DMS53 treated with DMSO at 0.1 percent for 48 hours (cell line): ENCODE data around the gene UTRN.

Source experiments
- DNase-seq: peaks from one replicate; lab custom pipeline; 2025; ENCODE audit not compliant: unreplicated experiment; lab: John Stamatoyannopoulos, UW

Gene UTRN

DNA sequence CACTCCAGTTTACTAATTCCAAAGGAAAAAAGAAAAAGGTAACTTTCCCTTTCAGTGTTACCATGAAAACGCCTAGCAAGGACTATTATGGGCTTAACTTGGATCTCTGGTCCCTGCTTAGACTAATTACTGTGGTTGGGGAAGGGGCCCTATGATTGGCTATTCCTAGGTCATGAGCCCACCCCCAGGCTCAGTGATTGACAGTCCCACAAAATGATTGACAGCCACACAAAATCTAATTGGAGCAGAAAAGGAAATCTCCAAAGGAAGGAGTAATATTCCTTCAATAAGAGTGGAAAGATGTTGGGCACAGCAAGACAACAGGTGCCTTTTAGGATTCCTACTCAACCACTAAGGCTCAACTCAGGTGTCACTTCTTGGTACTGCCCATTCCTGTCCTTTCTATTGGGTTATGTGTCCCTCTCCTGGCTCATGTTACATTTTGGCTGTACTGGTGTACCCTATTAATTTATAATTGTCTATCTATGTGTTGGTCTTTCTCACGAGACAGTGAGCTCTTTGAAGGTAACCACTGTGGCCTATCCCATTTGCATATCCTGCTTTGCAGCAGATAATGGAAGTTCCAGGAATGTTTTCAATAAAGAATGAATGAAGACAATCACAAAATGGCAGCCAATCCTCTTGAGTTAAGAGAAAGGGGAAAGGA is 5.5 kb upstream of the UTRN start:
- no peak for DNase-seq

DNA sequence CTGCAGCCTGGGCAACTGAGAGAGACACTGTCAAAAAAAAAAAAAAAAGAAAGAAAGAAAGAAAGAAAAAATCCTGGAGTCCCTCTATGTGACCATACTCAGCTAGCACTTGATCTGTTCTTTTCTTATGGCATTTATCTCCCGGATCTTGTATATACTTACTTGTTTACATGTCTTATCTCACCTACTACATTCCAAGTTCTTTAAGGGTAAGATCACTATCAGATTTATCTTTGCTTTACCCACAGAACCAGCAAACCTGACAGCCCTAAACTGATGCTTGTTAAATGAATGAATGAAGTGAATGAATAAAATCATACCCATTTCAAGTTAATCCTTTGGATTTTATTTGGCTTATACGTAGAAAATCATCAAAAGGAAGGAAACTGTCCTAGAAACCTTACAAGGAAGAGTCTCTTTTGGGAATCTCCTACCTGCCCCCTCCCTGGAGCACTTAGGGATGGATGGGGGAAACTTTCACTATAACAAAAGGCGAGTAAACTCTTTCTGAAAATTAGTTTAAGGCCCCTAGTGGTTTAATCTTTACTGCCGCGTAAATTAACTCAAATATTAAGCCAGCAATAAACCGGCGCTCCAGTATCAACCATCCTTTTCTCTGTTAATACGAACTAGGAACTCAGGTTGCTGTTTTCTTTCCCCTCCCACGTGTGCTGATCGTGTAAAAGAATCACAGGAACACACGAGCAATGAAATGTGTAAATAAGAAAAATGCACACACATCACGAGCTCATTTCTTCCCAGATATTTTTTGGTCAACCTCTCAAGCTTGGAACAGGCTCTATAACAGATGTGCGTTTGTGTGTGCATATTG is 1.3 kb upstream of the UTRN start:
- DNase-seq: no peak

DNA sequence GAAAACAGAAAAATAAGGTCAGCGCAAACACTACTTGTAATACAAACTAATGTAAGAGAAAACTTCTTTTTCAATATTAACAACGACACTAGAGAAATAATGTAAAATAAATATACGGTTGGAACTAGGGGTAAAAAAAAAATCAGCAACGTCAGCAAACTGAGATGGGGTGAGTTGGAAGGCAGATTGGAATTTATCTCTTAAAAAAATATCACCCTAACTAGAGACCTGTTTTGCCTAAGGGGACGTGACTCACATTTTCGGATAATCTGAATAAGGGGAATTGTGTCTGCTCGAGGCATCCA is 705 bp upstream of the UTRN start:
- no peak for DNase-seq

DNA sequence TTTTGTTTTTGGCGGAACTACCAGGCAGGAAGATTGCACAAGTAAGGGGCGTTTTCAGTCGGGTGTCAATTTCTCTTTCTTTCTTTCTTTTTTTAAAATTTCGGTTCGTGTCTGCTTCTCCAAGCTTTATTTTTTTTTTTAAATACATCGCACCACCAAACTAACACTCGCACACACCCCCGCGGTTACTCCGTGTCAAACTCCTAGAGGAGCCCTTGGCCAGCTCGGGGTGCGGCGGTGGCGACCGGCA is 338 bp downstream of the UTRN start:
- DNase-seq: no peak

DNA sequence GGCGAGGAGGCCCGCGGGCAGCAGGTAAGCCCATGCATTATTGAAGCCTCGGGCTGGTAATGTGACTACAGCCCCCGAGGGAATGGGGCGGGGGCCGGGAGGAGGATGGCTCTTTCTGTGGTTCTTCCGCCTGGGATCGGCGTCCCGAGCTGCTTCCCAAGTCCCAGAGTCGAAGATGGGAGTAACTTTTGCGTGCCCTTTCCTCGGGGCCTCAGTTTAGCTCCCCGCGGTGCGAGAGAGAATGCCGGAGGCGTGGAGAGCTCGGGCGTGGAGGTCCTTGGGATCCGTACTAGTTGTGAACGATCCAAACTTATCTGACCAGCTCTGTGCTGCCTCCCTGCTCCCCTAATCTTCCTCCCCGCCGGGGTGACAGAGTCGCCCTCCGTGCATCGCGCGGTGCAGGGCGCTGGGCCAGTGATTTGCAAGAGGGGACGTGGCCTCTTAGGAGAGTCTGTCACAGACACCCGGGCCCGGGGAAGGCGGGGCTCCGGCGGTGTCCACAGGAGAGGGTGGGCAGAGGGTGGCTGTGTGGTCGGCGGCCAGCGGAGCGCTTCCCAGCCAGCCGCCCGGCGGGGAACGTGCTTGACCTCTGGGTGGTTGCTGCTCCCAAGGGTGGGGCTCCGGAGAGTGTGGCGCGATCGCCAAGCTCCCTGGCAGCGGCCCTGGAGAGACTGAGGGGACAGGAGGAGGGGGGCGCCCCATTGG is 815 bp downstream of the UTRN start:
- DNase-seq: no peak

DNA sequence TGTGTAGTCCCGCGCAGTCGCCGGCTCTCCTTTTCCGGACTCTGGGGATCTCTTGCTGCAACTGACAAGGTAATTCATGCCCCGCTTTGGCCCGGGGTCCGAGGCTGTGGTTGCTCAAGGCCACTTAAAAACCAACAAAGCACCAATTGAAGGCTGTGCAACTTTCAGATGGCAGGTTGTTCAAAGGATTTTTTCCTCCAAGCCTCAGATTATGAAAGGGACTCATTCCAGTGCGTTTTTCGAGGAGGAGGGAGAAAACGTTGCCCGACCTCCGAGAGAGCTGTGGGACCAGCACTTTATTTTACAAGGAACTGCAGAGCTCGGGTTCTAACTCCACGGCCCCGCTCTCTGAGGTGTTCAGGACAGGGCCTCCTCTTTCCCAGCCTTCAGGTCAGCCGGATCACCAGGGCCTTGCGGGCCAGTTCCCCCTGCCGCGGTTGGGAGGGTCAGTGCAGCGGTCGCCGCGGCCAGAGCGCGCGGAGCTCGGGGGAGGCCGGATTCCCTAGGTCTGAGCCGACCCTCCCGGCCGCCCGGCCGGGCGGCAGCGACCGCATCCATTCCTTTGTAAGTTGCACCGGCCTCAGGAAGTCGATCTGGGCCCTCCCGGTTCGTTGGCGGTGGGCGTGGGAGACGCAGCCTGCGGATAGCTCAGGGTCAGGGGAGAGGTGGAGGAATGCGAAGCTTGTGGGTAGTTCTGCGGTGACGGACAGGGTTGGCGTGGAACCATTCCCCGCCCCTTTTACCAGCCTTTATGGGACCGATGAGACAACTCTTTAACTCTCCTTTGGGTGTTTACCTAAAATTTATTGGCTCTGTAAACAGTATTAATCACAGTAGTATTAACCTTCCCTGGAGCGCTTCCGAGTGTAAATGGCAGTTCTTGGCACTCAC is 1.6 kb downstream of the UTRN start:
- DNase-seq: peak; percentile 12

DNA sequence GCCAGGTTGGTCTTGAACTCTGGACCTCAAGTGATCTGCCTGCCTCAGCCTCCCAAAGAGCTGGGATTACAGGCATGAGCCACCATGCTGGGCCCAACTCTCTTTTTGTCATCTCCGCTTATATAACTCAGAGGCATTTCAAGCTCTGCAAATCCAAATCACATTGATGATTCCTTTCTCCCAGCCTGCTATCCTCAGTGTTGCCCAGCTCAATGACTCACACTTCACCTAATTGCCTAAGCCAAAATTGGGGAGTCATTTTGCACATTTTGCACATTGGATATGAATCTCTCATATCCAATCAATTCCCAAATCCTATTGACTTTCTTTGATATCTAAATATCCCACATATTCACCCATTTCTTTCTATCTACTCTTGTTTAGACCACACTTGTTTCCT is 3.9 kb downstream of the UTRN start:
- DNase-seq: no peak

DNA sequence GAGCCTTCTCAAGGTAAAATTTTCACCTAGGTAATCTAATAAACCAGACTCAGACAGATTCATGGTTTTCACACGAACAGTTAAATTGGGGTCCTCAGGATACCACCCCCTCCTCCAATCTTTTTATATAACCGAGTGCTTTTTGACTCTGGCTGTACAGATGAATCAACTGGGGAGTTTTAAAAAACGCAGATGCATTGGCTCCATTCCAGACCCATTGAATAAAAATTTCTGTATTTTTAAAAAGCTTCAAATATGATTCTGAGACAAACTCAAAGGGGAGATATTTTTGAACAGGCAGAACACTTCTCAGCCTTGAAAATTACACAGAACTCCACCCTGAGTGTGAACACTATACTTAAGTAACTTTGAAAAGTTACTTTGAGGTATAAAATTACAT is 7.2 kb downstream of the UTRN start:
- no peak for DNase-seq

DNA sequence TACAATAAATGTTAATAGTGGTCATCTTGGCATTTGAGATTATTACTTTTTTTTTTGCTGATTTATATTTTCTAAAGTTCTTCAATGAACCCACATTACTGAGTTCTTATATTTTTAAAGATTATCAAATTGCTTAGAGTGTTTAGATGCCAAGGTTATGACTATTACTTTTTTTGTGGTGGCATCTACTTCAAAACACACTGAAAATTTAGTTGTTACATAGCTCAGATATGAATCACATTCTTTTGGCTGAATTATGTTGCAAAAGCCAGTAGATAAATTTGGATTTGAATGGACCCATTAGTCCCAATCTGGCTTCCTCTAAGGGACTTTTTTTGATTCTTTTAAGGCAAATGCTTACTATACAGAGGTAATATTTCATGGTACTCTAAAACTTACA is 8.9 kb downstream of the UTRN start:
- DNase-seq: no peak

DNA sequence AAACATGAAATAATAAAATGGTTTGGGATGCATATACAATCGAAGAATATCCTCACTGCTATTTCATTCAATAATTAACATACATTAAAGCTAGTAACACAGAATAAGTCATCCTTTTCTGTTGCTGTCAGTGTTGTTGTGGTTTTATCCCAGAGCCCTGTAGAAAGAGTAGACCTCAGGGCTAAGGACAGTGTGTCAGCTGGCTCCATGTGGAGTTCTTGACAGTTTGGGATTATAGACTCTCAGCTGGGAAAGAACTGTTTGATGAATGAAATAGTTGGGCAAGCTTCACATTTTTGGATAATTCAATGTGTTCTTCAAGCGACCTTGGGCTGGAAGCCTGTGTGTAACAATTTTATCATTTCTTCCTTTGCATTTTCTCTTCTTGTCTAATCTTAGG is 10.1 kb downstream of the UTRN start:
- no peak for DNase-seq

DNA sequence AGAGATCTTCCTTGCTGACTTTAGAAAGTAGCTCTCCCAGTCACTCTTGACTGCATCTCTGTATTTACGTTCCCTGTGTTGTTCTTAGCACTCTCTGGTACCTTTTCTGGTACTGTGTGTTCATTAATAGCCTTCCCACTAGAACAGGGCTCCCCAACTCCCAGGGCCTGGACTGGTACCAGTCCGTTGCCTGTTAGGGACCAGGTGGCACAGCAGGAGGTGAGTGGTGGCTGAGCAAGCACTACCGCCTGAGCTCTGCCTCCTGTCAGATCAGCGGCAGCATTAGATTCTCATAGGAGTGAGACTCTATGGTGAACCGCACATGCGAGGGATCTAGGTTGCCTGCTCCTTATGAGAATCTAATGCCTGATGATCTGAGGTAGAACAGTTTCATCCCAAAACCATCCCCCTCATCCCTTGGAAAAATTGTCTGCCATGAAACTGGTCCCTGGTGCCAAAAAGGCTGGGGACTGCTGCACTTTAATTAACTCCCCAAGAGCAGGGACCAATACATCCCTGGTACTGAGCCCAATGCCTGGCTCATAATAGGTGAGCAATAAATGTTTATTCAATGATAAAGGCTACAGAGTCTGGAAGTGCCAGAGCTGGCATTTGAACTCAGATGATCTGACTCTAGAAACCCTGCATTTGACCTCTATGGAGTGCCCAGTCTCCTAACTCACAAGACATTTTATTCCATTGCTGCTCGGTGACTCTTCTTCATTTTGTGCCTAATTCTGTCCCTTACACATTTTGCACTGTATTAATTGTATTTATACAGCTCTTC is 11.0 kb downstream of the UTRN start:
- DNase-seq: no peak

DNA sequence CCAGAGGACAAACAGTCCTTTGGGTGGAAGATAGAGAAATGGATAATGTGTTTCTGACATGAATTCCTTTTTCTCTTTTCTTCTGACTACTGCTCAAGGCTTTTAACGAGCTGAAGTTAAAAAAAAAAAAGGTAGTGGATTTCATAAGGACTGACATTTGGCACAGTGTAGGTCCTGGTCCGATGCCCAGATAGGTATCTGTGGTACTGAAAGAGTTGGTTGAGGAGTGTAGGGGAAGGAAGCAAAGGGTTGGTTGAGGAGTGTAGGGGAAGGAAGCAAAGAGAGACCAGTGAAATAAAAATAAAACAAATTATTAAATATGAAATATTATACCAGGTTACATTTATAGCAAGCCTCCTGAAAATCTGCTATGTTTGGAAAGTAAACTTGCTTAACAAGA is 11.8 kb downstream of the UTRN start:
- no peak for DNase-seq

DNA sequence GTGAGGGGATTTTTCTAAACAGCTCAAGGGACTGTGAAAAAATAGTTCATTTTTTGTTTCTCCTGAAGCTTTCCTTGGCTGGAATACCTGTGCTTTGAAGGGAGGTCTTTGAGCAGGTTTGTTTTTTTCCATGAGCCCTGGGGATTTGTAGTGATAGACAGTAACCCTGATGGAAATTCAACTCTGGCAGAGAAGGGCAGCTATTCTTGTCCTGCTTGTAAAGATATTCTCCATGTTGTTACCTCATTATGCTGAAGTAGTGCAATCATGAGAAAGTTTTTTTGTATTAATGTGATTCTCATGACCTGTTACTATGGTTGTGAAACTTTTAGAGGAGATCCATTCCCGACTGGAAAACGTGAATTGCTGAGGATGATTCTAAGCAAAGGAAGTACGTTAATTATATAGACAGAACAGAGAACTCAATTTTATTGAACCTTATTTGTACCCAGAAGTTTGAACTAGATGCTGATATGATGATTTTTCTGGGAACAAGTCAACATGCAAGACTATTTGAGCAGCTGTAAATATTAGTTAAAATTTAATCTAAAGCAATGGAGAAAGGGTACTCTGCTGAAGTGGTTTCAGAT is 12.5 kb downstream of the UTRN start:
- DNase-seq: no peak

DNA sequence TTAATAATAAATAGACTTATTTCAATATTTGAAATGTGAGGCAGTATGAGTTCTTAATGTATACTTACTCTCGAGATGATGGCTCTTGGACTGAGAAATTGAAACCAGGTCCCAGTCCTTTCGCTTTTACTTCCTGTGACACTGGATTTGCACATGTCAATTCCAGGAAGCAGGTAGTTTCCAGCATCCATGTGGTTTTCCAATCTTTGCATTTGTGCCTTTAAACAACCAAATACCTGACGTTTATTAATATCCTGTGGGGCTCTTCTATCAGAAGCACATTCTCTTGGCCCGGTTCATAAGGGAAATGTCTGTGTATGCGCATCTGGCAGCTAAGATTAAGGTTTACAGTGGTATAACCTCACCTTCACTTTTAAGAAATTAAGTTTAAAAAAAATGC is 13.1 kb downstream of the UTRN start:
- peak; percentile 18 for DNase-seq

DNA sequence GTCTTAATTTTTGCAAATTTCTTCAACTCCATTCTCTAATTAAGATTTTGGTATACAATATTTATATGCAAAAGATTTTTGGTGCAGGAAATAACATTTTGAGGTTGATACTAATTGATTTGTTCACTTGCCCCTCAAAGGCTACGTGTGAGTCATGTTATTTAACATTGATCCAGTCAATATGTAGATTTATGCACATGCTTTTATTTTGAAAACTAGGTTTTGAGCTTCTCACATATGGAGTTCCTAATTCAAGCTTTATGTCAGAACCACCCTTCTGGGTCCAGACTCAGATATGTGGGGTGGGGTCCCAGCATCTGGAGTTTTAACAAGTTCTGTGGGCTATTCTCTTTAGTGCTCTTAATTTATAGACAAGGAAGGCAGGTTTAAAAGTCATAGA is 13.8 kb downstream of the UTRN start:
- DNase-seq: no peak

DNA sequence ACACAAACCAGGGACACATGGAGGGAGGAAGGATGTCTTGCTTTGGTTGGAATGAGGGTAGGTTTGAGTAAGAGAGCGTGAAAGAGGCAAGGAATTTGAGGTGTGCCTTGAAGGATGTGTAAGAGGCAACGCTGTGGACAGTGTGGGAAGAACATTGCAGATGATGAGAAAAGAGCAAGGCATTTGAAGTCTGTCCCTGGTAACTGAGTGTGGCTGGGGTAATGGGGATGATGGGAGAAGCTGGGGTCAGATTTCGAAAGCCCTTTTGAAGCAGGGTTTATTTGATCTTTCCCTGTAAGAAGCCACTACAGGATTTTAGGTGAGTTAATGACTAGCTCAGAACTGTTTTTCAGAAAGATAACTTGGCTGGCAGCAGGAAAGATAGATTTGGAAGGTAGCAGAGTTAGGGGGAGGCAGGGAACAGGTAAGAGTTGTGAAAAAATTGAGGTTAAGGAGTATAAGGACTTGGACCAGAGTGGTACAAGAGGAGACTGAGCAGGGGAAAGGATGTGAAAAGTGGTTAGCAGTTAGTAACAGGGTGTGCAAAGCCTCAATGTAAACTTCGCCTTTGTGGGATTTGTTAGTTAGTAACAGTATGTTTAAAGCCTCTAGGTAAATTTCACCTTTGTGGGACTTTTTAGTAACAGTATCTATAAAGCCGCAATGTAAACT is 17.7 kb downstream of the UTRN start:
- no peak for DNase-seq

DNA sequence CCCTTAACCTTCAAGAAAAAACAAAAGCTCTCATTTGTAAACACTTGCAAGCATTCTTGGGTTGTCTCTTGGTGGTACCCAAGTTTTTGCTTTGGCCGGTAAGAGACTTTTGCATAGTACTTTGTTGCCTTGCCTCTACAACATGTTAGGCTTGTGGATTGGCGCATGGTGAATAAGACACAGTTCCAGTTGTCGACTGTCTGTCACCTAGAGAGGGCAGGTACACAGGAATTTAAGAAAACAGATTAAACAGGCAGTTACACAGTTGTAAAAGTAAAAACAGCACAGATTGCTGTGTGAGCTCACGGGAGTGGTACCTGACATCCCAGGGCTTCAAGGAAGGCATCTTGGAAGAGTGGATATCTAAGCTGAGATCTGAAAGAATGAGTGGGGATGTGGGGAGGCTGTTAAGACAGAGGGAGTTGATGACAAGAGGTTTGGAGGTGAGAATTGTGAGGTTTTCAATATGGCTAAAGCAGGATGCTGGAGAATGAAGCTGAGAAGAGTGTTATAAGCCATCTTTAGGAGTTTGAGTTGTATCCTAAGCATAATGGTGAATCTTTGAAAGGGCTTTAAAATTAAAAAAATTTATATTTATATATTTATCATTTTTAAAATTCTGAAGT is 19.2 kb downstream of the UTRN start:
- no peak for DNase-seq

DNA sequence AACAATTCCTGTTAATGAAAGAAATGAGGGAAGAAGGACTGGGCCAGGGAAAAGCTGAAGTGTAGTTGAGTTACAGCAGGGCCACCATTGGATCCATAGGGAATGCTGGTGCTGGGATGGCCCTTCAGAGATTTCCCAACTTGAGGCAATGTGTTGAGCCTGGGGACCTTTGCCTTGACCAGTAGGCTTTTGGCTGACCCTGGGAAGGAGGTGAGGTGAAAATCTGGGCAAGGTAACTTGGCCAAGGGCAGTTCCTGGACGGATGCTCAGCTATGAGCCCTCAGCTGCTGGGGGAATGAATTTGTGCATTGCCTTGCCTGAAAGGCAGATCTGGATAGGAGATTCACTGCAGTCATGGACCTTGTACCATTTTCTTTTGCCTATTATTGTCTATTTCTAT is 20.4 kb downstream of the UTRN start:
- DNase-seq: no peak

DNA sequence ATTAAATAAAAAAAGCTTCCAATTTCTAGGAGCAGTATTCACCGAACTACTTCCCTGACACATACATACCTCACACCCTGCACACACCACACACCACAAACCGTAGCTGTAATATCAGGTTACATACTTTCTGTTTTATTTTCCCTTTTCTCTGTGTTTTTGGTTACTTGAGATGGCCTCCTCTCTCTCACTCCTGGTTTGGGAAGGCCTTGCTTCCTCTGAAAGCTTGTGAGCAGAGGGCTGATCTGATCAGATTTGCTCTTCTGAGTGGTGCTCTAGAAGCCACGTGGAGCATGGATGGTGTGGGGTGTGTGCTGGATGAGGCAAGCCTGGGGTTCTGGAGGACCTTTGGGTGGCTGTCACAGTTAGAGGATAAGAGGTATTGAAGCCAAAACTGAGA is 20.9 kb downstream of the UTRN start:
- no peak for DNase-seq

DNA sequence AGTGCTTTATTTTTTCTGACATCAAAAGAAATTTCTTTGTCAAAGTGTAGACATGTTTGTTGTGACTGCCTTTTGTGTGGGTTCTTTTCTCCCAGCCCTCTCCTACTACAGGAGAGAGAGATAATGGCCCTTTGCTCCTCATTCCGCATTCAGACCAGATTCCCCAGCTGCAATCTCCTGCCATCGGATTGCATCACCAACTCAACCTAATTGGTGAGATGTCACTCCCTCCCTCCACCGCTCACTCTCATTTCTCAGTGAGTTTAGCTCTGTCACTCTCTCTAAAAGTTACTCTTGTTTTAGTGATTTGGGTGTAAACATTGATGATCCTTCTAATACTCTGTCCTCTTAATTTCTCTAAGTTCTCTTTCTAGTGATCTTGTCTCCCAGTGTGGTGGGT is 22.7 kb downstream of the UTRN start:
- no peak for DNase-seq
